PC-9 (cell line): ENCODE data around the gene TECTA. TPM values are rescaled to one million over a fixed set of nuclear protein-coding genes. Genes with fewer than 3 reads are reported as not detected.
A peak's percentile ranks its signal among the peaks of the same experiment; 100 is the strongest.
"Not testable (repeated sequence)": the region's sequence is repeated elsewhere in the genome, so short reads cannot be mapped to it uniquely, and the experiment has no call there.

ENCODE experiments used
- BruUV-seq: library from RNA; stranded (reverse); fragments of 400-500 nt; replicated peaks from 2 replicates; lab custom pipeline; 2021; lab: Mats Ljungman, UMichigan
- CTCF ChIA-PET: fragments of 300-600 bp; sonication (Branson Sonifier 250); formaldehyde crosslinking; loops from one replicate; lab custom pipeline; 2022; ENCODE audit warnings: antibody characterized with exemption; lab: Charles Lee
- POLR2A ChIA-PET: fragments of 300-600 bp; sonication (Branson Sonifier 250); formaldehyde crosslinking; loops from one replicate; lab custom pipeline; 2022; ENCODE audit warnings: antibody characterized with exemption; ENCODE audit not compliant: unreplicated experiment; lab: Charles Lee
- DNase-seq, 2 experiments: peaks; one replicate each; pipeline versions ENCODE4 v3.0.0 to v3.0.0-alpha.2; 2015 to 2022; ENCODE audit warnings: mixed read lengths in 1 of 2
- H2AFZ ChIP-seq: fragments of 200-600 bp; sonication (generic); 2 replicates; pipeline ENCODE4 v1.8.1; 2017; ENCODE audit warnings: antibody characterized with exemption
- H3F3A ChIP-seq: fragments of 200-600 bp; sonication (generic); 2 replicates; pipeline ENCODE4 v1.8.1; 2017; ENCODE audit warnings: antibody characterized with exemption, mild to moderate bottlenecking, low read depth; ENCODE audit not compliant: insufficient read depth
- H3K27ac ChIP-seq: fragments of 200-600 bp; sonication (generic); 2 replicates; pipeline ENCODE4 v1.6.1; 2016; ENCODE audit warnings: mixed run types
- H3K27me3 ChIP-seq: fragments of 200-600 bp; sonication (generic); 2 replicates; pipeline ENCODE4 v1.6.1; 2016; ENCODE audit warnings: low read depth, mixed run types; ENCODE audit not compliant: insufficient read depth
- H3K36me3 ChIP-seq: fragments of 200-600 bp; sonication (generic); 2 replicates; pipeline ENCODE4 v1.6.1; 2016; ENCODE audit warnings: low read depth, mixed run types
- H3K4me1 ChIP-seq: fragments of 200-600 bp; sonication (generic); replicated peaks from 2 replicates; pipeline ENCODE4 v1.6.1; 2016; ENCODE audit warnings: mixed run types; ENCODE audit not compliant: insufficient read depth
- H3K4me2 ChIP-seq: fragments of 200-600 bp; sonication (generic); 2 replicates; pipeline ENCODE4 v1.6.1; 2017; ENCODE audit warnings: mixed run types
- H3K4me3 ChIP-seq: fragments of 200-600 bp; sonication (generic); 2 replicates; pipeline ENCODE4 v1.6.1; 2016; ENCODE audit warnings: mixed run types
- H3K79me2 ChIP-seq: fragments of 200-600 bp; sonication (generic); 2 replicates; pipeline ENCODE4 v1.6.1; 2017; ENCODE audit warnings: low read depth, mixed run types
- H3K9me2 ChIP-seq: fragments of 200-600 bp; sonication (generic); 2 replicates; pipeline ENCODE4 v1.8.1; 2017; ENCODE audit warnings: mild to moderate bottlenecking; ENCODE audit not compliant: insufficient read depth
- H3K9me3 ChIP-seq: fragments of 200-600 bp; sonication (generic); 2 replicates; pipeline ENCODE4 v1.8.1; 2016; ENCODE audit warnings: low read depth; ENCODE audit not compliant: insufficient read depth
- H4K20me1 ChIP-seq: fragments of 200-600 bp; sonication (generic); 2 replicates; pipeline ENCODE4 v1.8.1; 2017; ENCODE audit not compliant: insufficient read depth
- EZH2 ChIP-seq: fragments of 200-600 bp; sonication (generic); IDR thresholded peaks from 2 replicates; pipeline ENCODE4 v1.8.0; 2017; ENCODE audit warnings: antibody characterized with exemption, low read depth
- intact Hi-C: fragments of 100-400 bp; cut with micrococcal nuclease; formaldehyde crosslinking; loops from one replicate; pipeline ENCODE4 v1.10.0; 2022; ENCODE audit not compliant: unreplicated experiment
- total RNA-seq: library from RNA; stranded (reverse); gene quantifications from 2 replicates; pipeline ENCODE4 v1.2.3, GENCODE V29; 2021
- TF ChIP-seq, protein P1 (sequence below): fragments of 200-600 bp; sonication (generic); conservative IDR thresholded peaks from 2 replicates; pipeline ENCODE4 v1.6.1; 2017; ENCODE audit warnings: mixed run types, antibody characterized with exemption, mild to moderate bottlenecking, moderate library complexity

The TECTA gene
- total RNA-seq, 1 experiment from 2014 or later, result 0.04 TPM

DNA sequence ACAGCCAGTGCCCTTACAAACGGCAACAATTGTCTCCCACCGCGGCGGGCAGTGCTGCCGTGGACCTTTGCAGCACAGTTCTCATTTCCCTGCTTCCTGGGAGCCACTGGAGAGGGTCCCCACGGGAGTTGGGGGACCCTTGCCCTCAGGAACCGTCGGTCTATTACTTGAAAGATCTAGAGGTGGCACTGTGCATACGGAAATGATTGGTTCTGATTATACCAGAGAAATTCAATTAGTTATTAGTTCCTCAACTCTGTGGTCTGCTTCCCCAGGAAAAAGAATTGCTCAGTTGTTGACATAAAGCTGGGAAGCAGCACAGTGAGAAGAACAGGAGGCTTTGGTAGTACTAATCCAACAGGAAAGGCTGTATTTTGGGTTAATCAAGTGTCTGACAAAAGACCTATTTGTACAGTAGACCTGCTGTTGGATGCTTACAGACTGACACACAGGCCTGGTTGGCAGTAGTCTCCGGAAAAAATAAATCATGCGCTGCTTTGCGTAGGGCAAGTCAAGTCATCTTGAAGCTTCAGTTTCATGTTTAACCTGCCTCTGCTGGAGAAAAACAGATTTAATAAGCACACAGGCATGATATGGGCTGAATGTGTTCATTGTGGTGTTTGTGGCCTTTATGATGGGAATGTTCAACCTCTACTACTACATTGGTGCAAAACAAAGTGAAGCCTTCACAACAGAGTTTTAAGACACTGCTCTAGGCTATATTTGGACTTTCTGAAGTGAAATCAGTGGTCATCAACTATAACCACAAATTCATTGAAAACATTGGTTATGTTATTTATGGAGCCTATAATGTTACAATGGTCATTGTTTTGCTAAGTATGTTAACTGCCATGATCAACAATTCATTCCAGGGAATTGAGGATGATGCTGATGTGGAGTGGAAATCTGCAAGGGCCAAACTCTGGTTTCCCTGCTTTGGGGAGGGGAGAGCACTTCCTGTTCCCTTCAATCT is 136.9 kb downstream of the TECTA start:
- Histone ChIP-seq H3K4me1 (no peaks in the 10 kb centered on the region), H2AFZ (no peak overlapping the region), H3K27ac (no peak overlapping the region), H3K36me3 (no peaks in the 10 kb centered on the region), H3K4me3 (no peak overlapping the region), H3F3A (no peaks in the 10 kb centered on the region), H3K79me2 (no peaks in the 10 kb centered on the region), H3K9me3 (no peaks in the 10 kb centered on the region), H3K9me2 (no peaks in the 10 kb centered on the region), H3K4me2 (peak overlapping the region; percentile 44; the same call in 1 of the 2 replicates), H4K20me1 (0 out of 2 replicates have a peak, but pooled peaks cover 8% of the 10 kb centered on the region), H3K27me3 (peaks cover 94% of the 10 kb centered on the region)
- BruUV-seq, result no TSS peak
- no peak for TF ChIP-seq EZH2
- TF ChIP-seq, protein P1, sequence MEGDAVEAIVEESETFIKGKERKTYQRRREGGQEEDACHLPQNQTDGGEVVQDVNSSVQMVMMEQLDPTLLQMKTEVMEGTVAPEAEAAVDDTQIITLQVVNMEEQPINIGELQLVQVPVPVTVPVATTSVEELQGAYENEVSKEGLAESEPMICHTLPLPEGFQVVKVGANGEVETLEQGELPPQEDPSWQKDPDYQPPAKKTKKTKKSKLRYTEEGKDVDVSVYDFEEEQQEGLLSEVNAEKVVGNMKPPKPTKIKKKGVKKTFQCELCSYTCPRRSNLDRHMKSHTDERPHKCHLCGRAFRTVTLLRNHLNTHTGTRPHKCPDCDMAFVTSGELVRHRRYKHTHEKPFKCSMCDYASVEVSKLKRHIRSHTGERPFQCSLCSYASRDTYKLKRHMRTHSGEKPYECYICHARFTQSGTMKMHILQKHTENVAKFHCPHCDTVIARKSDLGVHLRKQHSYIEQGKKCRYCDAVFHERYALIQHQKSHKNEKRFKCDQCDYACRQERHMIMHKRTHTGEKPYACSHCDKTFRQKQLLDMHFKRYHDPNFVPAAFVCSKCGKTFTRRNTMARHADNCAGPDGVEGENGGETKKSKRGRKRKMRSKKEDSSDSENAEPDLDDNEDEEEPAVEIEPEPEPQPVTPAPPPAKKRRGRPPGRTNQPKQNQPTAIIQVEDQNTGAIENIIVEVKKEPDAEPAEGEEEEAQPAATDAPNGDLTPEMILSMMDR, result no peak
- intact Hi-C loops, result no loop called here
- ChIA-PET CTCF (no interaction called here), POLR2A (no interaction called here)
- no peak for DNase-seq

DNA sequence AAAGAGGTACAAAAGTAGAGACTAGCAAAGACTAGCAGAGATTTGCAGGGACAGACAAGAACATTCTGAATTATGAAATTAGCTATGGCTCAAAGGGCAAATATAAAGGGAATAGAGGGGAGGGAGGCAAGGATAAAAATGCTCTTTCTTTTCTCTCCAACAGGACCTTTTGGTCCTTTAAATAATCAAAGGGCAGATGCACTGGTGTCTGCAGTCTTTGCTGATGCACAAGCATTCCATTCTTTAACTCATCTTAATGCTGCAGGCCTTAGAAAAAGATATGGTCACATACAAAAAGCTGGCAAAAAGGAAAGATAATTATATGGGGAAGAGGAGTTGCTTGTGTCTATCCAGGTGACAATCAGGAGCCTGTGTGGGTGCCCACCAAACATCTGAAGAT is 137.9 kb downstream of the TECTA start:
- H3K27me3 ChIP-seq, result peaks cover 99% of the 10 kb centered on the region
- H3K36me3 ChIP-seq, result no peaks in the 10 kb centered on the region
- H3K9me3 ChIP-seq, result no peaks in the 10 kb centered on the region
- no peaks in the 10 kb centered on the region for H3K9me2 ChIP-seq
- no peak for DNase-seq
- H3K4me3 ChIP-seq, result no peak overlapping the region
- TF ChIP-seq EZH2, result no peak
- TF ChIP-seq, protein P1, result no peak
- intact Hi-C loops, result no loop called here
- H3K27ac ChIP-seq, result no peak overlapping the region
- H3K4me1 ChIP-seq, result no peaks in the 10 kb centered on the region
- no peaks in the 10 kb centered on the region for H3F3A ChIP-seq
- no peak overlapping the region for H2AFZ ChIP-seq
- no peaks in the 10 kb centered on the region for H3K79me2 ChIP-seq
- ChIA-PET CTCF (no interaction called here), POLR2A (no interaction called here)
- no peak overlapping the region for H3K4me2 ChIP-seq
- 0 out of 2 replicates have a peak, but pooled peaks cover 8% of the 10 kb centered on the region for H4K20me1 ChIP-seq
- BruUV-seq, result no TSS peak

DNA sequence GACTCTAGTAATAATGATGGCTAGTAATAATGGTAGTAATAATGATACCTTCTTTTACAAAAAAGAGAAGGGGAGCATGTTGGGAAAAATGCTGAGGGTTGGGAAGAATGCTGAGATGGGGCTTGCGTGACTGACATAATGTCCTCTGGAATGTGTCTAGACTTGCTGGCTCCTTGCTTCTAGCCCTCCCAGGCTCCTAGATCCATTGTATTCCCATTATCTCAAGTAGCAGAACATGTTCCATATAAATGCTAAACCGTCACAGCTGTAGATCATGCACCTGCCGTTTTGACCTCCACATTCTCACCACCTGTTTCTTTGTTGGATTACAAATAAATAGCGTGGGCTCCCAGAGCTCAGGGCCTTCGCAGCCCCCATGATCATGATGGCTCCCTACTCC is 139.0 kb downstream of the TECTA start:
- H3K4me3 ChIP-seq, CTCF ChIA-PET, H3K36me3 ChIP-seq, H3K4me2 ChIP-seq, BruUV-seq, DNase-seq, H3K9me3 ChIP-seq, POLR2A ChIA-PET, H4K20me1 ChIP-seq, H3F3A ChIP-seq, H3K9me2 ChIP-seq, H2AFZ ChIP-seq, H3K4me1 ChIP-seq, H3K79me2 ChIP-seq, H3K27ac ChIP-seq: not testable (repeated sequence)
- intact Hi-C loops, result loop anchor here (10.0 kb wide), 1 partner anchor 1265 kb away; no protein-coding TSS in a partner anchor
- H3K27me3 ChIP-seq, result peaks cover 96% of the 10 kb centered on the region
